ENCODE data around the gene MAPK10.

- no peak for TF ChIP-seq CTCF (IDR thresholded peaks at IDR 0.05; ENCODE audit: low read depth, low read length)
- no peak for TF ChIP-seq EZH2phosphoT487 (IDR thresholded peaks at IDR 0.05; ENCODE audit: low read depth)
Measured at GRCh38 chr4:86006057-86006456, 353.8 kb downstream of the MAPK10 start.
